RWPE2 (cell line): ENCODE measurements around the gene COPA.

Source experiments
- ATAC-seq: fragments of 200-7000 bp; cut with Tn5 transposase; 3 replicates; pipeline ENCODE4 v1.9.1; 2021; ENCODE audit warnings: low read depth
- DNase-seq: peaks from one replicate; pipeline ENCODE4 v3.0.0-alpha.2; 2020; ENCODE audit warnings: low spot score
- H3K27ac ChIP-seq: fragments of 450-650 bp; 2 replicates; pipeline ENCODE4 v1.5.1; 2017; ENCODE audit warnings: mild to moderate bottlenecking; ENCODE audit not compliant: poor library complexity, severe bottlenecking
- H3K27me3 ChIP-seq: fragments of 250-450 bp; sonication (Bioruptor Pico); 2 replicates; pipeline ENCODE4 v1.5.1; 2021; ENCODE audit warnings: mild to moderate bottlenecking, moderate library complexity; ENCODE audit not compliant: insufficient read depth, poor library complexity, severe bottlenecking
- H3K36me3 ChIP-seq: fragments of 250-450 bp; sonication (Bioruptor Pico); 2 replicates; pipeline ENCODE4 v1.5.1; 2020; ENCODE audit warnings: low read depth, mild to moderate bottlenecking, moderate library complexity
- H3K4me1 ChIP-seq: fragments of 250-450 bp; sonication (Bioruptor Pico); 2 replicates; pipeline ENCODE4 v1.5.1; 2021; ENCODE audit warnings: mild to moderate bottlenecking, moderate library complexity; ENCODE audit not compliant: insufficient read depth, poor library complexity, severe bottlenecking
- H3K4me3 ChIP-seq: fragments of 250-450 bp; sonication (Bioruptor Pico); 2 replicates; pipeline ENCODE4 v1.5.1; 2021; ENCODE audit warnings: mild to moderate bottlenecking, moderate library complexity; ENCODE audit not compliant: severe bottlenecking
- H3K9me3 ChIP-seq: fragments of 250-450 bp; sonication (Bioruptor Pico); 2 replicates; pipeline ENCODE4 v1.5.1; 2021; ENCODE audit warnings: mild to moderate bottlenecking, moderate library complexity; ENCODE audit not compliant: severe bottlenecking
- TF ChIP-seq, protein P1 (sequence below): fragments of 450-650 bp; IDR thresholded peaks from one replicate; pipeline ENCODE4 v1.5.1; 2017; ENCODE audit warnings: mild to moderate bottlenecking, moderate library complexity; ENCODE audit not compliant: poor library complexity, severe bottlenecking

The COPA gene

DNA sequence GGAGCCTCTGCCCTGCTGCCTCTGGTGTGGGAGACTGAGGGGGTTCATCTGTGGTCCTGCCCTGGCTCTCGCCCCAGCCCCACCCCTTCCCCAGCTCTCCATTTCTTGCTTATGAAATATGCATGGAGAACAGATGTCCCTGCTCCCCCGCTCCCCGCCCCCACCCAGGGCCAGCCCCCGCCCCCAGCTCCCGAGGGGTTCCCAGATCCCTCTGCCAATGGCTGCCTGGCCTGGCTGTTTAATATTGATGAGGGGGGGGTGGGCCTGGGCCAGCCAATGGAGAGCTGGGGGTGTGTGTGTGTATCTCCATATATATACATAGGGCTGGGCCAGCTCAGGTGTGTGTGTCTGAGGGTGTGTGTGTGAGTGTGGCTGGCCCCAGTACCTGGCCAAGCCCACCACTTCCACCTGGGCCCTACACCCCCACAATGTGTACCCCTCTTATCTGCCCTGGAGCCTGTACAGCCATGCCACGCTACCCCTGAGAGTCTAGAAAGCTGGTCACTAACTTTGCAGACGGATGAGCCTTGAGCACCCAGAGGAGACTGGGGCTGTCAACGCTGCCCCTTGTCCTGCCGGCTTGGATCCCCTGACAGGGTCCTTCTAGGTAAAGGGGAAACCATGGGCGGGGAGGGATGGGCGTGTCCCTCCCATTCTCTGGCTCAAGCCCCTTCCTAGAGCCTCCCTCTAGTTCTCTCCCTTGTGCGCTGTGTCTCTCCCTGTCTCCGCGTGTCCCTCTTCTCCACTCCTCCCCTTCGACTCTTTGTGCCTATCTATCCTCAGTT is 23.9 kb upstream of the COPA start, which contains the start of gene NHLH1:
NHLH1 (plus strand) TSS at position 341 of the 785 bp plus-strand sequence. CDS start 3,661 bp downstream, outside the sequence.
- DNase-seq (no peak), ATAC-seq (no peak)
- no peaks in the 10 kb centered on the region for H3K4me1 ChIP-seq
- no peaks in the 10 kb centered on the region for H3K9me3 ChIP-seq
- H3K4me3 ChIP-seq = no peak within 1 kb of the TSS
- TF ChIP-seq, protein P1, sequence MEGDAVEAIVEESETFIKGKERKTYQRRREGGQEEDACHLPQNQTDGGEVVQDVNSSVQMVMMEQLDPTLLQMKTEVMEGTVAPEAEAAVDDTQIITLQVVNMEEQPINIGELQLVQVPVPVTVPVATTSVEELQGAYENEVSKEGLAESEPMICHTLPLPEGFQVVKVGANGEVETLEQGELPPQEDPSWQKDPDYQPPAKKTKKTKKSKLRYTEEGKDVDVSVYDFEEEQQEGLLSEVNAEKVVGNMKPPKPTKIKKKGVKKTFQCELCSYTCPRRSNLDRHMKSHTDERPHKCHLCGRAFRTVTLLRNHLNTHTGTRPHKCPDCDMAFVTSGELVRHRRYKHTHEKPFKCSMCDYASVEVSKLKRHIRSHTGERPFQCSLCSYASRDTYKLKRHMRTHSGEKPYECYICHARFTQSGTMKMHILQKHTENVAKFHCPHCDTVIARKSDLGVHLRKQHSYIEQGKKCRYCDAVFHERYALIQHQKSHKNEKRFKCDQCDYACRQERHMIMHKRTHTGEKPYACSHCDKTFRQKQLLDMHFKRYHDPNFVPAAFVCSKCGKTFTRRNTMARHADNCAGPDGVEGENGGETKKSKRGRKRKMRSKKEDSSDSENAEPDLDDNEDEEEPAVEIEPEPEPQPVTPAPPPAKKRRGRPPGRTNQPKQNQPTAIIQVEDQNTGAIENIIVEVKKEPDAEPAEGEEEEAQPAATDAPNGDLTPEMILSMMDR = no peak
- H3K27ac ChIP-seq = no peak within 1 kb of the TSS
- H3K36me3 ChIP-seq = no peaks in the 10 kb centered on the region
- H3K27me3 ChIP-seq = no peaks in the 10 kb centered on the region

DNA sequence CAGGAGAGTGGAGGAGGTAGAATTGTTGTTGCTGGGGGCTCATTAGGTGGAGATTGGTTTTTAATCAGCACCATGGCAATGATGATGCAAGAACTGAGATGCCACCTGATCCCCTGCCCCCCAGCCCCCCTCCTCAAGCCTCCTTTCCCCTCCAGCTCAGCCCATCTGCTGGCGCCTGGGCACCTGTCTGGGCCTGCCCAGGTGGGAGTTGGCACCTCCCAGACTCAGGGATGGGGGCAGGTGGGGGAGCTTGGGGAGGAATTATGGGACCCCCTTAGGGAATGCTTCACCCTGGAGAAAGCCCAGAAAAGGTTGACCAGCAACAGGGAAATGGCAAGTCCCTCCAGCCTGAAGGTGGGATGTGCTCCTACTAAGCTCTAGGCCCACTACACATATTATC is 22.3 kb upstream of the COPA start:
- Histone ChIP-seq H3K4me1 (no peaks in the 10 kb centered on the region), H3K9me3 (no peaks in the 10 kb centered on the region), H3K36me3 (no peaks in the 10 kb centered on the region), H3K27me3 (no peaks in the 10 kb centered on the region), H3K4me3 (no peak overlapping the region), H3K27ac (no peak overlapping the region)
- TF ChIP-seq, protein P1 = no peak
- ATAC-seq (no peak), DNase-seq (no peak)

DNA sequence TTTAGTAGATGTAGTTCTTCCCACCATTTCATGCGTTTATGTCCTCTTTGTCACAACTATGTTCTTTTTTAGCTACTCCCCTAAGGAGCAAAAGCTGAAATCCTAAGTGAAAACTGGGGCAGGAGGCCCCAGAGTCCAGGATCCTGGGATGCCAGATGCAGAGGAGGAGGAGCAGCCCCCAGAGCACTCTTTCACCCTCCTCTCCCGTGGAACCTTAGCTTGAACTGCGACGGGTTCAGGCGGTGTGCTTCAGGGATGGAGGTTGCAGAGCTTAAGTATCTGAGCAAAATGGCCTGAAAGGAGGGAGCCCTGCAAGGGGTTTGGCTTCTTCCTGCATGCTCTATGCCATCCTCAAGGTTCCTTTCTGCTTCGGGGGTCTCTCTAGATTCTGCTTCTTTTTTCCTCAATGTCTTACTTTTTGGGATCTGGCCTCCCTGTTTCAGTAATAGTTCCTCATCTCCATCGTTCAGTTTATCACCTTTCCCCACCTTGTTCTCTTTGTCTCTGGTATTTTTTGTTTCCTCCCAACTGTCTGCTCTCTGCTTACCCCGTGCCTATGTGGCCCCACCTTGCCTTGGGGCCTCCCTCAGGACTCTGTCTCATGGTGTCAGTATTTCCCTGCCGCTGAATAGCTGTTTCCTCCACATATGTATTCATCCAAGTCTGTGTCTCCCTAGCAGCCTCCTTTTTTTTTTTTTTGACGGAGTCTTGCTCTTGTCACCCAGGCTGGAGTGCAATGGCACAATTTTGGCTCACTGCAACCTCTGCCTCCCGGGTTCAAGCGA is 21.1 kb upstream of the COPA start:
- no peak overlapping the region for H3K27ac ChIP-seq
- H3K27me3 ChIP-seq = no peaks in the 10 kb centered on the region
- DNase-seq (no peak), ATAC-seq (no peak)
- TF ChIP-seq, protein P1 = no peak
- H3K36me3 ChIP-seq = peaks cover 5% of the 10 kb centered on the region
- no peak overlapping the region for H3K4me3 ChIP-seq
- no peaks in the 10 kb centered on the region for H3K4me1 ChIP-seq
- H3K9me3 ChIP-seq = no peaks in the 10 kb centered on the region

DNA sequence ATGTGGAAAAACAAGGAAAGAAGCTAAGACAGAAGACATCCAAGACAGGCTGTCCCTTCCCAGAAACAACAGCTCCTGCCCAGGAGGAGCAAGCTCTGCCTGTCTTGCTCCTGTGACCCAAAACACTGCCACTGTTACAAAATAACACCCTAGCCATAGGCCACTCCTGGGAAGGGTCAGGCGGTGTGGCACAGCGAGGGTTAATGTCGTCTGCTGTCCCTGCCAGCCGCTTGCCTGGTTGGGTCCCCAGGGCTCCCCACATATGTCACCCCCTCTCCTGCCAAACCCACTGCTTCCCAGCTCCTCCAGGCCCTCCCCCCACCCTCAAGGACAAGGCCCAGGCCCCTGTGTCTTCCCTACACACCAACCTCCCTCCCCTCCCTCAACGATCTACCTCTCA is 20.0 kb upstream of the COPA start:
- TF ChIP-seq, protein P1 = no peak
- Histone ChIP-seq H3K27me3 (no peaks in the 10 kb centered on the region), H3K36me3 (peaks cover 8% of the 10 kb centered on the region), H3K27ac (no peak overlapping the region), H3K4me3 (no peak overlapping the region), H3K9me3 (no peaks in the 10 kb centered on the region), H3K4me1 (no peaks in the 10 kb centered on the region)
- ATAC-seq (no peak), DNase-seq (no peak)
